Keratinocyte (primary cell): ENCODE measurements around the gene ARFIP1. TPM values are rescaled to one million over a fixed set of nuclear protein-coding genes. Genes with fewer than 3 reads are reported as not detected.

Experiments
- DNase-seq: peaks from one replicate; pipeline ENCODE4 v3.0.0-alpha.2; 2011; ENCODE audit warnings: low read depth, missing footprints, low spot score
- FAIRE-seq: peaks from 2 replicates; lab custom pipeline; 2011; peaks lifted over from hg19 to GRCh38; lab: Jason Lieb, UNC
- H2AFZ ChIP-seq: 2 replicates; pipeline ENCODE4 v1.6.0; 2012; ENCODE audit warnings: low read length, control low read depth, inconsistent platforms; ENCODE audit not compliant: control insufficient read depth
- H3K27ac ChIP-seq: 2 replicates; pipeline ENCODE4 v1.5.1; 2011; ENCODE audit warnings: low read length; ENCODE audit not compliant: control insufficient read depth, insufficient read depth
- H3K27me3 ChIP-seq: 3 replicates; pipeline ENCODE4 v1.6.0; 2011; ENCODE audit warnings: low read length; ENCODE audit not compliant: control insufficient read depth, insufficient read depth; ENCODE audit errors: extremely low read depth
- H3K36me3 ChIP-seq, 2 experiments: 2 replicates in 1 of 2; 3 replicates in 1 of 2; pipeline ENCODE4 v1.5.1; 2011; ENCODE audit warnings: low read length in 2 of 2, mild to moderate bottlenecking in 1 of 2; ENCODE audit not compliant: control insufficient read depth in 2 of 2, insufficient read depth in 2 of 2; ENCODE audit errors: extremely low read depth in 1 of 2
- H3K4me1 ChIP-seq: 3 replicates; pipeline ENCODE4 v1.5.1; 2011; ENCODE audit warnings: low read length; ENCODE audit not compliant: control insufficient read depth, insufficient read depth; ENCODE audit errors: extremely low read depth
- H3K4me2 ChIP-seq: 3 replicates; pipeline ENCODE4 v1.6.0; 2011; ENCODE audit warnings: low read depth, low read length; ENCODE audit not compliant: control insufficient read depth, insufficient read depth; ENCODE audit errors: extremely low read depth
- H3K4me3 ChIP-seq, 3 experiments: fragments of 200-600 bp in 1 of 3; sonication (generic) in 1 of 3; 2 replicates in 2 of 3; 3 replicates in 1 of 3; pipeline ENCODE4 v1.5.1; 2011 to 2016; ENCODE audit warnings: low read length in 3 of 3, mild to moderate bottlenecking in 3 of 3, control low read depth in 2 of 3, inconsistent platforms in 1 of 3, low read depth in 1 of 3, mixed read lengths in 1 of 3, mixed run types in 1 of 3, moderate library complexity in 1 of 3; ENCODE audit not compliant: control insufficient read depth in 2 of 3, insufficient read depth in 2 of 3; ENCODE audit errors: extremely low read depth in 1 of 3
- H3K79me2 ChIP-seq: 2 replicates; pipeline ENCODE4 v1.6.0; 2012; ENCODE audit warnings: low read length; ENCODE audit not compliant: control insufficient read depth, insufficient read depth
- H3K9ac ChIP-seq: 3 replicates; pipeline ENCODE4 v1.6.0; 2011; ENCODE audit warnings: low read length; ENCODE audit not compliant: control insufficient read depth, insufficient read depth; ENCODE audit errors: extremely low read depth
- H3K9me1 ChIP-seq: 3 replicates; pipeline ENCODE4 v1.6.0; 2011; ENCODE audit warnings: low read length; ENCODE audit not compliant: control insufficient read depth, insufficient read depth; ENCODE audit errors: extremely low read depth
- H3K9me3 ChIP-seq: 2 replicates; pipeline ENCODE4 v1.5.1; 2012; ENCODE audit warnings: low read depth, low read length; ENCODE audit not compliant: control insufficient read depth
- H4K20me1 ChIP-seq: 3 replicates; pipeline ENCODE4 v1.6.0; 2011; ENCODE audit warnings: low read length; ENCODE audit not compliant: control insufficient read depth, insufficient read depth; ENCODE audit errors: extremely low read depth
- EZH2 ChIP-seq: IDR thresholded peaks from one replicate; pipeline ENCODE4 v1.6.1; 2012; ENCODE audit warnings: inconsistent platforms, mild to moderate bottlenecking, low read length, moderate library complexity
- dilution Hi-C: fragments of 300-500 bp; cut with MboI; formaldehyde crosslinking; loops from one replicate; pipeline ENCODE4 v1.7.0; 2020; ENCODE audit warnings: low sequenced_read_pairs; ENCODE audit not compliant: extremely low pct_ligation_motif_present
- polyA plus RNA-seq, 5 experiments: library from polyadenylated mRNA; depleted of rRNA in 3 of 5; stranded (reverse) in 3 of 5; stranded (forward) in 1 of 5; unstranded in 1 of 5; fragments of >200 nt; gene quantifications; 1 replicate in 1 of 5; 2 replicates in 3 of 5; 3 replicates in 1 of 5; pipeline versions ENCODE4 v1.2.1 to v1.2.3, GENCODE V29; 2011 to 2012; ENCODE audit warnings: missing spikeins in 2 of 5, low read depth in 1 of 5, low replicate concordance in 1 of 5
- TF ChIP-seq, protein P1 (sequence below), 3 experiments: IDR thresholded peaks in 1 of 3; conservative IDR thresholded peaks in 1 of 3; optimal IDR thresholded peaks in 1 of 3; 2 replicates in 2 of 3; 3 replicates in 1 of 3; pipeline versions ENCODE3 to v1.5.1; 2011; ENCODE audit warnings: low read length in 3 of 3, mild to moderate bottlenecking in 3 of 3, moderate library complexity in 2 of 3, control low read depth in 1 of 3, inconsistent platforms in 1 of 3; ENCODE audit not compliant: insufficient read depth in 2 of 3; ENCODE audit errors: extremely low read depth in 1 of 3

ARFIP1 gene
- polyA plus RNA-seq, 1 donor (not counting 4 experiments of a cell fraction or from before 2014, with no cell fraction given), result 44.4 TPM

DNA sequence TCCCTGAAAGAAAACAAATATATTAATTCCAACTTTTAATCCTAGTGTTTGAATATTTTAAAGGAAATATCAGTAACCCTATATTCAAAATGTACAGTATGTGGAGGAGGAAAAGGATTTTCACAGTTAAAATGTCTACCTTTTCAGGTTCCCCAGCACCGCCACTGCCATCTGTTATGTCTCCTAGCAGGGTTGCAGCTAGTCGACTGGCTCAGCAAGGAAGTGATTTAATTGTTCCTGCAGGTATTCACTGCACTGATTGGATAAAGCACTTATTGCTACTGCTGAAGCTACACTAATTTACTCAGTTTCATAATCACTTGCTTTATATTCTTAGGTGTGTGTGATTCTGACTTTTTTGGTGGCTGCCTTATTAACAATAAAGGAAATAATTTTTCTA, 90.9 kb downstream of the ARFIP1 start:
- no peak overlapping the region for H3K4me2 ChIP-seq

DNA sequence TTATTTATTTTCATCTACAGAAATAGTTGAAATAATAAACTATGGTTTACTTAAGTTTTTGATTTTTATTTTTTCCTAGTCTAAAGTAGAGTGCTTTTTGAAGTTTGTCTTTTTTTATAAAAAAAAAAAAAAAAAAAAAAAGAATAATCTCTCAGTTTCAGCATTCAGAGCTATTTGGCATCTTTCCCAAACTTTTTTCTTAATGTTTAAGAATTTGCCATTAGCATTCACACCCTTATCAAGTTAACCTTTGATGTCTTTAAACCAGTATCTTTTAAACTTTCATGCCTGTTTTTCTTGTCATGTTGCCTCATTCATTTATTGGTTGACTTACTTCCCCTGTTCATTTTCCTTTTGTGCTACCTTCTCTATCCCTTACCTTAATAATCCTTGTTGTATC, 95.5 kb downstream of the ARFIP1 start:
- Histone ChIP-seq H3K4me3 (no peak overlapping the region), H3K36me3 (no peaks in the 10 kb centered on the region), H3K79me2 (no peaks in the 10 kb centered on the region), H3K9ac (no peak overlapping the region), H3K27ac (no peak overlapping the region), H3K9me1 (no peaks in the 10 kb centered on the region), H3K9me3 (no peaks in the 10 kb centered on the region), H3K27me3 (no peaks in the 10 kb centered on the region), H4K20me1 (no peaks in the 10 kb centered on the region), H3K4me2 (no peak overlapping the region), H3K4me1 (no peaks in the 10 kb centered on the region), H2AFZ (no peak overlapping the region)
- FAIRE-seq (no peak), DNase-seq (no peak)
- TF ChIP-seq EZH2, result no peak
- TF ChIP-seq, protein P1, sequence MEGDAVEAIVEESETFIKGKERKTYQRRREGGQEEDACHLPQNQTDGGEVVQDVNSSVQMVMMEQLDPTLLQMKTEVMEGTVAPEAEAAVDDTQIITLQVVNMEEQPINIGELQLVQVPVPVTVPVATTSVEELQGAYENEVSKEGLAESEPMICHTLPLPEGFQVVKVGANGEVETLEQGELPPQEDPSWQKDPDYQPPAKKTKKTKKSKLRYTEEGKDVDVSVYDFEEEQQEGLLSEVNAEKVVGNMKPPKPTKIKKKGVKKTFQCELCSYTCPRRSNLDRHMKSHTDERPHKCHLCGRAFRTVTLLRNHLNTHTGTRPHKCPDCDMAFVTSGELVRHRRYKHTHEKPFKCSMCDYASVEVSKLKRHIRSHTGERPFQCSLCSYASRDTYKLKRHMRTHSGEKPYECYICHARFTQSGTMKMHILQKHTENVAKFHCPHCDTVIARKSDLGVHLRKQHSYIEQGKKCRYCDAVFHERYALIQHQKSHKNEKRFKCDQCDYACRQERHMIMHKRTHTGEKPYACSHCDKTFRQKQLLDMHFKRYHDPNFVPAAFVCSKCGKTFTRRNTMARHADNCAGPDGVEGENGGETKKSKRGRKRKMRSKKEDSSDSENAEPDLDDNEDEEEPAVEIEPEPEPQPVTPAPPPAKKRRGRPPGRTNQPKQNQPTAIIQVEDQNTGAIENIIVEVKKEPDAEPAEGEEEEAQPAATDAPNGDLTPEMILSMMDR (optimal IDR thresholded peaks at IDR 0.05 in 1 of 3, IDR thresholded peaks at IDR 0.05 in 1 of 3, conservative IDR thresholded peaks at IDR 0.05 in 1 of 3; ENCODE audit: extremely low read depth in 1 of 3, insufficient read depth in 2 of 3, low read length in 3 of 3), result no peak
- dilution Hi-C loops, result no loop called here

More for the DNA sequence above, 90.9 kb downstream of the ARFIP1 start:
- Histone ChIP-seq H3K9me3 (no peaks in the 10 kb centered on the region), H3K4me3 (no peak overlapping the region), H3K27me3 (no peaks in the 10 kb centered on the region), H3K27ac (no peak overlapping the region), H3K9me1 (no peaks in the 10 kb centered on the region), H3K9ac (no peak overlapping the region), H3K36me3 (no peaks in the 10 kb centered on the region), H3K4me1 (no peaks in the 10 kb centered on the region), H4K20me1 (no peaks in the 10 kb centered on the region), H3K79me2 (no peaks in the 10 kb centered on the region), H2AFZ (no peak overlapping the region)
- no peak for TF ChIP-seq EZH2
- TF ChIP-seq, protein P1 (optimal IDR thresholded peaks at IDR 0.05 in 1 of 3, IDR thresholded peaks at IDR 0.05 in 1 of 3, conservative IDR thresholded peaks at IDR 0.05 in 1 of 3; ENCODE audit: extremely low read depth in 1 of 3, insufficient read depth in 2 of 3, low read length in 3 of 3), result no peak
- no peak for FAIRE-seq
- no peak for DNase-seq
- dilution Hi-C loops, result no loop called here
